PC-9 (cell line): ENCODE measurements around the gene PAK2. TPM values are rescaled to one million over a fixed set of nuclear protein-coding genes. Genes with fewer than 3 reads are reported as not detected.

Source experiments
- BruUV-seq: library from RNA; stranded (reverse); fragments of 400-500 nt; replicated peaks from 2 replicates; lab custom pipeline; 2021; lab: Mats Ljungman, UMichigan
- CTCF ChIA-PET: fragments of 300-600 bp; sonication (Branson Sonifier 250); formaldehyde crosslinking; loops from one replicate; lab custom pipeline; 2022; ENCODE audit warnings: antibody characterized with exemption; lab: Charles Lee
- POLR2A ChIA-PET: fragments of 300-600 bp; sonication (Branson Sonifier 250); formaldehyde crosslinking; loops from one replicate; lab custom pipeline; 2022; ENCODE audit warnings: antibody characterized with exemption; ENCODE audit not compliant: unreplicated experiment; lab: Charles Lee
- DNase-seq, 2 experiments: peaks; one replicate each; pipeline versions ENCODE4 v3.0.0 to v3.0.0-alpha.2; 2015 to 2022; ENCODE audit warnings: mixed read lengths in 1 of 2
- H2AFZ ChIP-seq: fragments of 200-600 bp; sonication (generic); 2 replicates; pipeline ENCODE4 v1.8.1; 2017; ENCODE audit warnings: antibody characterized with exemption
- H3F3A ChIP-seq: fragments of 200-600 bp; sonication (generic); 2 replicates; pipeline ENCODE4 v1.8.1; 2017; ENCODE audit warnings: antibody characterized with exemption, mild to moderate bottlenecking, low read depth; ENCODE audit not compliant: insufficient read depth
- H3K27ac ChIP-seq: fragments of 200-600 bp; sonication (generic); 2 replicates; pipeline ENCODE4 v1.6.1; 2016; ENCODE audit warnings: mixed run types
- H3K27me3 ChIP-seq: fragments of 200-600 bp; sonication (generic); 2 replicates; pipeline ENCODE4 v1.6.1; 2016; ENCODE audit warnings: low read depth, mixed run types; ENCODE audit not compliant: insufficient read depth
- H3K36me3 ChIP-seq: fragments of 200-600 bp; sonication (generic); 2 replicates; pipeline ENCODE4 v1.6.1; 2016; ENCODE audit warnings: low read depth, mixed run types
- H3K4me1 ChIP-seq: fragments of 200-600 bp; sonication (generic); replicated peaks from 2 replicates; pipeline ENCODE4 v1.6.1; 2016; ENCODE audit warnings: mixed run types; ENCODE audit not compliant: insufficient read depth
- H3K4me2 ChIP-seq: fragments of 200-600 bp; sonication (generic); 2 replicates; pipeline ENCODE4 v1.6.1; 2017; ENCODE audit warnings: mixed run types
- H3K4me3 ChIP-seq: fragments of 200-600 bp; sonication (generic); 2 replicates; pipeline ENCODE4 v1.6.1; 2016; ENCODE audit warnings: mixed run types
- H3K79me2 ChIP-seq: fragments of 200-600 bp; sonication (generic); 2 replicates; pipeline ENCODE4 v1.6.1; 2017; ENCODE audit warnings: low read depth, mixed run types
- H3K9me2 ChIP-seq: fragments of 200-600 bp; sonication (generic); 2 replicates; pipeline ENCODE4 v1.8.1; 2017; ENCODE audit warnings: mild to moderate bottlenecking; ENCODE audit not compliant: insufficient read depth
- H3K9me3 ChIP-seq: fragments of 200-600 bp; sonication (generic); 2 replicates; pipeline ENCODE4 v1.8.1; 2016; ENCODE audit warnings: low read depth; ENCODE audit not compliant: insufficient read depth
- H4K20me1 ChIP-seq: fragments of 200-600 bp; sonication (generic); 2 replicates; pipeline ENCODE4 v1.8.1; 2017; ENCODE audit not compliant: insufficient read depth
- CTCF ChIP-seq: fragments of 200-600 bp; sonication (generic); conservative IDR thresholded peaks from 2 replicates; pipeline ENCODE4 v1.6.1; 2017; ENCODE audit warnings: mixed run types, antibody characterized with exemption, mild to moderate bottlenecking, moderate library complexity
- EZH2 ChIP-seq: fragments of 200-600 bp; sonication (generic); IDR thresholded peaks from 2 replicates; pipeline ENCODE4 v1.8.0; 2017; ENCODE audit warnings: antibody characterized with exemption, low read depth
- intact Hi-C: fragments of 100-400 bp; cut with micrococcal nuclease; formaldehyde crosslinking; loops from one replicate; pipeline ENCODE4 v1.10.0; 2022; ENCODE audit not compliant: unreplicated experiment
- total RNA-seq: library from RNA; stranded (reverse); gene quantifications from 2 replicates; pipeline ENCODE4 v1.2.3, GENCODE V29; 2021

The PAK2 gene
- total RNA-seq, 1 experiment from 2014 or later = 78.6 TPM

GRCh38 chr3:196775938-196776337 lies 36.3 kb downstream of the PAK2 start:
- BruUV-seq = no TSS peak
- Histone ChIP-seq H2AFZ (no peak overlapping the region), H4K20me1 (peaks cover 14% of the 10 kb centered on the region; the same call in 1 of the 2 replicates), H3K9me3 (peaks cover 9% of the 10 kb centered on the region), H3K4me2 (no peak overlapping the region), H3K9me2 (no peaks in the 10 kb centered on the region), H3K27ac (no peak overlapping the region), H3K79me2 (peaks cover 94% of the 10 kb centered on the region), H3K4me1 (no peaks in the 10 kb centered on the region), H3K4me3 (no peak overlapping the region), H3K36me3 (peaks cover 4% of the 10 kb centered on the region), H3K27me3 (no peaks in the 10 kb centered on the region), H3F3A (peaks cover 11% of the 10 kb centered on the region; the same call in 1 of the 2 replicates)
- TF ChIP-seq CTCF (no peak), EZH2 (no peak)
- no peak for DNase-seq
- ChIA-PET POLR2A (interaction anchor here (0.6 kb wide), 1 partner anchor 125 kb away, joined by 8 read pairs; no protein-coding TSS in a partner anchor), CTCF (no interaction called here)
- intact Hi-C loops = no loop called here

GRCh38 chr3:196777836-196778235 lies 38.2 kb downstream of the PAK2 start:
- no peaks in the 10 kb centered on the region for H3K27me3 ChIP-seq
- no peak for DNase-seq
- H3F3A ChIP-seq = peaks cover 11% of the 10 kb centered on the region; the same call in 1 of the 2 replicates
- BruUV-seq = no TSS peak
- H2AFZ ChIP-seq = no peak overlapping the region
- H3K4me3 ChIP-seq = no peak overlapping the region
- no peaks in the 10 kb centered on the region for H3K4me1 ChIP-seq
- TF ChIP-seq CTCF (no peak), EZH2 (no peak)
- H3K79me2 ChIP-seq = peaks cover 94% of the 10 kb centered on the region
- intact Hi-C loops = no loop called here
- H3K9me3 ChIP-seq = peaks cover 9% of the 10 kb centered on the region
- CTCF ChIA-PET = no interaction called here
- no peaks in the 10 kb centered on the region for H3K9me2 ChIP-seq
- POLR2A ChIA-PET = interaction anchor here (0.6 kb wide), 1 partner anchor 15 kb away, joined by 3 read pairs; no protein-coding TSS in a partner anchor
- H3K4me2 ChIP-seq = no peak overlapping the region
- no peak overlapping the region for H3K27ac ChIP-seq
- peaks cover 9% of the 10 kb centered on the region; the same call in 1 of the 2 replicates for H3K36me3 ChIP-seq
- H4K20me1 ChIP-seq = peaks cover 14% of the 10 kb centered on the region; the same call in 1 of the 2 replicates

- TF ChIP-seq CTCF = no peak
- TF ChIP-seq EZH2 = no peak
- Histone ChIP-seq H3K27ac (no peak overlapping the region), H3K36me3 (peaks cover 12% of the 10 kb centered on the region), H3K9me3 (peaks cover 9% of the 10 kb centered on the region), H3K4me3 (no peak overlapping the region), H3K27me3 (no peaks in the 10 kb centered on the region), H3K9me2 (no peaks in the 10 kb centered on the region), H3K79me2 (peaks cover 90% of the 10 kb centered on the region), H3K4me2 (no peak overlapping the region), H2AFZ (no peak overlapping the region), H4K20me1 (peaks cover 14% of the 10 kb centered on the region; the same call in 1 of the 2 replicates), H3F3A (peaks cover 11% of the 10 kb centered on the region; the same call in 1 of the 2 replicates), H3K4me1 (no peaks in the 10 kb centered on the region)
- ChIA-PET POLR2A (interaction anchor here (0.7 kb wide), 1 partner anchor 83 kb away, joined by 3 read pairs; no protein-coding TSS in a partner anchor), CTCF (no interaction called here)
- intact Hi-C loops = no loop called here
- no peak for DNase-seq
- no TSS peak for BruUV-seq
These were observed 39.1 kb downstream of the PAK2 start for GRCh38 chr3:196778755-196779154.
